Islet precursor cell (in vitro differentiated cells): ENCODE results near the gene HHATL.
A peak's percentile ranks its signal among the peaks of the same experiment; 100 is the strongest.

Source experiments
- DNase-seq: peaks from one replicate; pipeline ENCODE4 v3.0.0-alpha.2; 2018

The HHATL gene

GRCh38 chr3:42651248-42652091, 51.1 kb downstream of the HHATL start:
- DNase-seq, result peak; percentile 91

GRCh38 chr3:42649783-42650182, 52.8 kb downstream of the HHATL start:
- no peak for DNase-seq

DNA sequence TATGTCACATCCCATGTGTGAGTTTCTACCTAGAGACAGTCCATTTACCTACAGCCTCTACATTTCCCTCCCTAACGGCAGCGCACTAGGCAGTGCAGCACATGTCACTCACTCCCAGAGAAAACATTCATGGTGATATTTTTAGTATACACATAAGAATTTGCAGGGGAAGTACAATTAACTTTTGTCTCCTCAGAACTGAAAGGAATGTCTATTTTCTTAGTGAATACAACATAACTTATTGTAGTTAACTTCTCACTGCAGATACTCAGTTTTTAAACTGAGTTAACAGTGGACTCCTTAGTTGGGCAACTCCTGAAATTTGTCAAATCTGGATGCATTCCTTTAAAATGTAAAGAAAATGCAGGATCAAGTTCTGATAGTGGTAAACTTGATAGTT, 53.6 kb downstream of the HHATL start:
- no peak for DNase-seq

GRCh38 chr3:42647821-42648459, 54.7 kb downstream of the HHATL start:
- peak; percentile 56 for DNase-seq
